GM21786 (cell line): ENCODE measurements around the gene SCARB1.

Source experiments
- ATAC-seq: cut with Tn5 transposase; IDR thresholded peaks from one replicate; pipeline ENCODE4 v1.9.1; 2021; ENCODE audit not compliant: unreplicated experiment

Gene SCARB1

GRCh38 chr12:124842800-124843510, 20.7 kb downstream of the SCARB1 start:
- ATAC-seq, result no peak

DNA sequence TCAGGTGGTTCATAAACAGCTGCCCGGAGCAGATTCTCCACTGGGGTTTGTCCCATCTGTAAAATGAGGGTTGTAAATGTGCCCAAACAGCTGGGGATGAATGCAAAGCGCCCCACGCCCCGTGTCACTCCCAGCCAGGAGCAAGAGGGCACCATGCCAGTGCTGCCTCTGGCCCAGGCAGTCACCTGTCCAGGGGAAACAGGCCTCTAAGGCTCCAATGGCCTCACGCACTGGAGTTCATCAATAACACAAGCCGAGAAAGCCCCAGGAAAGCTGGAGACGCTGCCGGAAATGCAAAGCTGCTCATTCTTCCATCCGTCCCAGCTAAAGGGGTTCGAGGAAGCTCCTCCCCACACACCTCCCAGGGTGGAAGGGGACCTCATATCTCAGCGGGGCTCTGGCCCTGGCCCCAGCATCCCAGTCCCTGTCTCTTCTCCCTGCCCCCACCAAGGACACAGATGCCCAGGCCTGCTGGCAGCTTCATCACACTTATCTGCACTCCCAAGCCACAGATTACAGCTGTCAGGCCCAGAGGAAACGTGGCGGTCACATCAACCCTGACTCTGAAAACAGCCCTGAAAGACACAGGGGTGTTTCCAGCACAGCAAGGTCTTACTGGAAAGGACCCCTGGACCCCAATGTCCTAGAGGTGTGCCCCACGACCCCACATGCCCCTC, 21.5 kb downstream of the SCARB1 start:
- ATAC-seq, result no peak

DNA sequence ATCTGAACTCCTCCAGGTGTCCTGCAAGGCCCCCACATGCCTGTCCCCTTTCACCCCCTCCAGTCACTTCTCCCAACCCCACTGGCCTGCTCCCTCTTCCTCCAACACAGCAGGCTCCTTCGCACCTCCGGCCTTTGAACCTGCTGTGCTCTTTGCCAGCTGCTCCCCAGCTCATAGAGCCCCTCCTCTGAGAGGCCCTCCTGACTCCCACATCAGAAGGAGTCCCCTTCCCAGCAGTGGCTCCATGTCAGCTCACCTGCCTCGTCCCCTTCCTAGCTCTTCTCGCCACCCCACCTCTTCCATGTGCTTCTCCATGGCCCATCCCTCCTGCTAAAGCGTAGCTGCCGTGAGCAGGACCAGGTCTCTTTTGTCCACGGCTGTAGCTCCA, 22.1 kb downstream of the SCARB1 start:
- no peak for ATAC-seq

DNA sequence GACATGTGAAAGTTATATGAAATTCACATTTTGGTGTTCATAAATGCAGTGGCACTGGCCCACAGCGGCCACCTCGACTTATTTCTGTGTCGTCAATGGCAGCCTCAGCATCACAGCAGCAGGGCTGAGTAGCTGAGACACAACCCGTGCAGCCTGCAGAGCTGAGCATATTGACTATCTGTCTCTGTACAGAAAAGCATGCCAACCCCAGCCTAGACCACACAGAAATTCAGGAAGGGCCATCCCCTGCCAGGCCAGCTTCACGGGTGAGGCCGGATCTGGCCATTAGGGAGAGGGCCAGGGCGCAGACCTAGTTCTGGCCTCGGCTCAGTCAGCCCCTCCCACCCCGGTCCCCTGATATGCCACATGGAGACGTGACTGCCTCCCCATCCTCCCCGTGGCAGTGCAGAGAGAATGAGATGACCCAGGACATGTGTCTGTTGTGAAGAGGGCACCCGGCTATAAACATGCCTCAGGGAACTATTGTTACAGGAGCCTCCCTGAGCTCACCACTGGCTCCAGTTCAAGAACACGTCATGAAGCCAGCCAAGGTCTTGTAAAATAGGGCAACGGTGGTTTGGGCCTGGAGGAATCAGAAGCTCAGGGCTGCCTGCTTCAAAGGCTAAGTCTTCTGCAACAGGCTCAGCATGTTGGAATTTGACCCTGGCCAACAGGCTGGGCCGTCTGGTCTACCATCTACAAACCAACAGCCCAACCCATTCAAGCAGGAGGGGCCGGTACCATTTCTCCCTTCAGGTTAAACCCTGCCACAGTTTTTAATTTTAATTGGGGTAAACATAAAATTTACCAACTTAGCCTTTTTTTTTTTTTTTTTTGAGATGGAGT, 25.5 kb downstream of the SCARB1 start:
- no peak for ATAC-seq

DNA sequence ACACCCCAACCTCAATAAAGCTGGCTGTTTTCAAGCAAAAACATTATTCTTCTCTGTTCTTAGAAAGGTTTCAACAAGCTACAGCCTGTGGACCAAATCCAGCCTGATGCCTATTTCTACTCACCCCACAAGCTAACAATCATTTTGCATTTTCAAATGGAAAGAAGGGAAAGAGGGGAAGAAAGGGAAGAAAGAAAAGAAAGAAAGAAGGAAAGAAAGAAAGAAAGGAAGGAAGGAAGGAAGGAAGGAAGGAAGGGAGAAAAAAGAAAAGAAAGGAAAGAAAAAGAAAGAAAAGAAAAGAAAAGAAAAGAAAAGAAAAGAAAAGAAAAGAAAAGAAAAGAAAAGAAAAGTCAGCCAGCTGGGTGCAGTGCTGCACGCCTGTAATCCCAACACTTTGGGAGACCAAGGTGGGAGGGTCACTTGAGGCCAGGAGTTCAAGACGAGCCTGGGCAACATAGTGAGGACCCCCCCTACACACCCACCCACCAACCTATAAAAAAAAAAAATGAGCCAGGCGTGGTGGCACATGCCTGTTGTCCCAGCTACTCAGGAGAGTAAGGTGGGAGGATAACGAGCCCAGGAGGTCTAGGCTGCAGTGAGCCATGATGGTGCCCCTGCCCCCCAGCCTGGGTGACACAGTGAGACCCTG, 26.3 kb downstream of the SCARB1 start:
- no peak for ATAC-seq

DNA sequence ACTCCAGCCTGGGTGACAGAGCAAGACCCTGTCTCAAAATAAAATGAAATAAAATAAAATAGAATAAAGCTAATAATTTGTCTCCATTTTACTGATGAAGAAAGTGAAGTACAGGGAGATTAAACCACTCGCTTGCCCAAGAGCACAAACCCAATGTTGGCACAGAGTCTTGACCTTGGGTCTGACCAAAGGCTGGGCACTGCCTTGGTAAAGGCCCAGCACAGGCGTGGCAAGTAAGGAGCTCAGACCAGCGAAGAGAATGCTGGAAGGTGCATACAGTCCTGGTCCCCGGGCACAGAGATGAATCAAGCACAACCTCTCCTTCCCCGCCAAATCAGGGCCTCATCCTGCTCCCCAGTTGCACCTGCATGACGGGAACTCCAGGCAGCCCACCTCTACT, 26.9 kb downstream of the SCARB1 start:
- no peak for ATAC-seq

GRCh38 chr12:124835656-124836410, 27.8 kb downstream of the SCARB1 start:
- ATAC-seq, result no peak

- ATAC-seq, result no peak
Observed at GRCh38 chr12:124834822-124835221, 28.8 kb downstream of the SCARB1 start.

- no peak for ATAC-seq
Observed at GRCh38 chr12:124833693-124834122, 30.0 kb downstream of the SCARB1 start.

DNA sequence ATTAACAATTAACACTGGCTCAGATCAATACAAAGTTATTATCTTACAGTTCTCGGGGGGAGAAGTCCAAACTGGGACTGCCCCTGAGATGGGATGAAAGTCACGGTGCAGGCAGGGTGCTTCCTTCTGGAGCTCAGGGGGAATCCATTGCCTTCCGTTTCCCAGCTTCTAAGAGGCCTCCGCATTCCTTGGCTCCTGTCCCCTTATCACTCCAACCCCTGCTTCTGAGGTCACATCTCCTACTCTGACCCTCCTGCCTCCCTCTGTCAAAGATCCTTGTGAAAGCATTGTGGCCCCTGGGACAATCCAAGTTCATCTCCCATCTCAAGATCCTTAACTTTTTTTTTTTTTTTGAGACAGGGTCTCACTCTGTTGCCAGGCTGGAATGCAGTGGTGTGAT, 30.8 kb downstream of the SCARB1 start:
- ATAC-seq, result no peak

DNA sequence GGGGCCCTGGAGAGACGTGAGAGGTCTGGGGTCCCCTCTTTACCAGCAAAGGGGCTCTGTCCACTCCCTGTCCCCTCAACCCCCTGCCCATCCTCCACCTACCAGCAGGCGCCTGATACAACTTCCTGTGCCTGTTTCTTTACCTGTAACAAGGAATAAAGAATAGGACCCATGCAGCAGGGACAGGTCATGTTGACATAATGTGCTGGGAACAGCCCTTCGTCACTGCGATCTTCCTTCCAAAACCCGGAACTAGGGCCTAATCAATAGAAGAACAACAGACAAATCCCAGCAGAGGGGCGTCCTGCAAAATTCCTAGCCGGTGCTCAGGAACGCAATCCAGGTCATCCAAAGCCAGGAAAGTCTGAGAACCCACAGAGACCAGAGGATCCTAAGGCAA, 32.1 kb downstream of the SCARB1 start:
- ATAC-seq, result no peak

GRCh38 chr12:124830306-124830705, 33.4 kb downstream of the SCARB1 start:
- no peak for ATAC-seq

DNA sequence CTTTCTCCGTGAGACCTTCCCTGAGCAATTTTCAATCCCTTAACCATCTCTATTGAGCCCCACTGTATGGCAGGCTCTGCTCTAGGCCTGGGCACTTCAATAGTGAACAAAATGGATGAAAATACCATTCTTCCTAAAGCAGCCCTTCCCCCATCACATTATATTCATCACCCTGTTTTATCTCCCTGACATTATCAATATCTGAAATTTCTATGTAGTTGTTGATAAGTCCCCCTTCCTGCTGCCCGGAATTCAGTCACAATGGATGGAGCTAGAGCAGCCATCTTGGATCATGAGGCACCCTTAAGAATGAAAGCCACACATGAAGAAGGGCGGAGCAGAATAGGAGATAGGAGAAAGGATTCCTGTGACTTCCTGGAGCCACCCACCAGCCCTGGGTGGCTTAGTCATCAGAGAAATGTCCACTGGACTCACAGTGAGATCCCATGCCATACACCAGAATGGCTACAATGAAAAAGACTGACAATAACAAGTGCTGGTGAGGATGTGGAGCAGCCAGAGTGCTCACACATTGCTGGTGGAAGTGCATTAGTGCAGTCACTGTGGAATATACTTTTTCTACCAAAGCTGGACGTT, 33.9 kb downstream of the SCARB1 start:
- ATAC-seq, result no peak

GRCh38 chr12:124829008-124829707, 34.5 kb downstream of the SCARB1 start:
- no peak for ATAC-seq

DNA sequence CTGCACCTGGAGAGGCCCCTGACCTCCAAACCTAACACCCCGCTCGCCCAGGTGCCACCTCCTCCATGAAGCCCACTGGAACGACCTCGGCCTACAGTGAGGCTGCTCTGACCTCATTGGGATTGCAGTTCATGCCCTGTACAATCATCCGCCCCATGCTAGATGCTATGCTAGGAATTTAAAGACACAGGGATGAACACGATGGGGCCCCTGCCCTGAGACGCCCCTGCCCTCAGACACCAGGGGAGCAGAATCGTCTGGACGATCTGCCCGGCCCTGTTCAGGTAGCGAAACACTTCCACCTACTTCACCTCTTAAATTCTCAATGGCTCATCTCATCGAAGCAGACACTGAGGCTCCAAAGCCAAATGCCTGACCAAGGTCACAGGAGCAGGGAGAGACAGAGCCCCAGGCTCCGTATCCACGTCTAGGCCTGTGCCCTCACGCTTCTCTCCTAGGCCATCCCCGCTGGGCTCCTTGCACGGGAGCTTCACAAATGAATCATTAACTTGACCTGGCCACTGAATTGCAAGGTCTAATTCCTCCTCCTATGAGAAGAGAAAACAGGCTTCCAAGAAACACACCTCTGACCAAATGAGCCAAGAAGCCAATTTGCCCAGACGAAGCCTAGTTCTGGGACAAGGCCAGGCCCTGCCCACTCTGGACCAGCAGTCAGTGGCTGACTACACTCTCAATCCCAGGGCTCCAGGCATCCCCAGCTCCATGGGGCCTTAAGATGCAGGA, 35.2 kb downstream of the SCARB1 start:
- ATAC-seq, result no peak

- ATAC-seq, result peak; percentile 81
Observed at GRCh38 chr12:124827588-124828184, 36.0 kb downstream of the SCARB1 start.

- ATAC-seq, result no peak
Observed at GRCh38 chr12:124824195-124824594, 39.5 kb downstream of the SCARB1 start.

GRCh38 chr12:124823272-124823970, 40.2 kb downstream of the SCARB1 start:
- ATAC-seq, result no peak
